T-helper 2 cell treated with Interferon-gamma antibody and Interleukin-4, amounts not matched to agents 100 ng/mL and 5 ng/mL, for 36 hours (primary cell): ENCODE results near the gene IGSF22. TPM values are rescaled to one million over a fixed set of nuclear protein-coding genes. Genes with fewer than 3 reads are reported as not detected.

Experiments
- intact Hi-C: fragments of 100-400 bp; cut with micrococcal nuclease; formaldehyde crosslinking; loops from one replicate; pipeline ENCODE4 v1.15.1; 2023
- total RNA-seq: library from RNA; stranded (reverse); gene quantifications from 2 replicates; pipeline ENCODE4 v1.2.3, GENCODE V29; 2022

The IGSF22 gene
- total RNA-seq = 0.05 and 0.48 TPM in 2 replicates

DNA sequence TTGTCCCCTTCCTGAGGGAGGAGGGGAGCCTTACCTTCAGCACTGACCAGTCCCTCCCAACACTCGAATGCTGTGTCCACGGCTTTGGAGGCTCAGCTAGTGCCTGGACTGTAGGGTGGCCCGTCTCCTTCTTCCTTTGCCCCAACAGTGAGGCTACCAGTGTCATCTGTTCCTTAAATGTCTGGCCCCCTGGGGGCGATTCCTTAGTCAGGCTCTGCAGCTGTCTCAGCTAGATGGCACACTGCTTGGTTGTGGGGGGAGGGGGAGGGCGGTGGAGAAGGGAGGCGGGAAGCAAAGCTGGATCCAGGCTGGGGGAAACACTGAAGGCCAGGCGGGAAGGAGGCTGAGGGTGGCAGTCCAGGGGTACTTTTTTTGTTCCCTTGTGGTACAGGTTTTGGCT lies at the start of gene IGSF22:
TSS of gene IGSF22 (minus strand) at position 149 of the 400 bp plus-strand sequence. CDS start 1,952 bp downstream, outside the sequence.
- intact Hi-C loops = loop anchor here (10.0 kb wide), 1 partner anchor 481 kb away; the partner anchor contains the start of gene SAA2

- intact Hi-C loops = loop anchor here (1.0 kb wide), 2 partner anchors 28 to 78 kb away; no protein-coding TSS in a partner anchor
Observed at GRCh38 chr11:18774801-18775200, 48.8 kb upstream of the IGSF22 start.

DNA sequence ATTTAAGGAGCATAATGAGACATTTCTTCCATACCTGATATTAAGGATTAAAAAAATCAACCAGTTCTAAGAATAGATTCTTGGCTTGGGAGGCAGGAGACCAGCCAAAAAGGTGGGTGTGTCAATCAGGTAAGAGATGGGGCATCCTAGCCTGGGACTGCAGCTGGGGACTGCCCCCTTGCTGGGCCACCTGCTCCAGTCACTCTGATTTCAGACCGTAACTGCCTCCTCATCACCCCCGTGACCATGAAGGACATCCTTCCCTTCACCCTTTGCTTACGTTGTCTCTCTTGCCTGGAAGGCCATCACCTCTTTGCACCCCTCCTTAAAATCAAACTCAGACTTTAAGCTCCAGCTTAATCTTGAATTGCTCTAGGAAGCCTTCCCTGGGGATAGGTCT lies 47.7 kb upstream of the IGSF22 start:
- intact Hi-C loops = no loop called here

GRCh38 chr11:18773104-18773503 lies 47.1 kb upstream of the IGSF22 start:
- intact Hi-C loops = no loop called here

- intact Hi-C loops = no loop called here
Observed at GRCh38 chr11:18772211-18772610, 46.2 kb upstream of the IGSF22 start.

DNA sequence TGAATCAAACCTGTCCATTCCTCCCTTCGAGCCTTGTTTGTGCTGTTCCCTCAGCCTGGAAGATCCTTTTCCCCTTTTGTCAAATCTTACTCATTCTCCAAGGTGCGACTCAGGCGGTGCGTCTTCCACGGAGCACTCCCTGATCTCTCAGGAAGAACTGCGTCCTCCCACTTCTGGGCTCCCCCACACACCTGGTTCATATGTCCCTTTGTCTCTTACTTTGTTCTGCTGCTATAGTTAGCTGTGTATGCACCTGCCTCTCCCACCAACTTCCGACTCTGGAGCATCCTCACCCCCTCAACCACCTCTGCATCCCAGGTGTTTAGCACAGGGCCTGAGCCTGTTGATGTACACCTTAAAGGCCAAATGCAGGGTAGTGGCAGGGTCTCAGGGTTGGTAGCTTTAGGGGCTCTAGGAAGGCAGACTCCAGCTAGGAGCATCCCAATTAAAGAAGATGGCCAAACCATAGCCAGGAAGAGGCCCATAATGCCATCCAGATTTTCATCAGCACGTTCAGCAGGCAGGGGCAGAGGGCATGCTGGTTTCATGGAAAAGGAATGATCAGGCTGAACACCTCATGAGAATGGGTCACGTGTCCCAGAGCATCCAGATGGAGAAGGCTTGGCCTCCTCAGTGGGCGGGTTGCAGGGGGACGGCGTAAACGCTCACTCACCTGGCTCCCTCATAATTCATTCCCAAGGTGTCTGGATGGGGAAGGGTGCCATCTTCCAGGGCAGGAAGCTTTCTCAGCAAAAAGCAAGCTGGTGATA lies 45.5 kb upstream of the IGSF22 start:
- intact Hi-C loops = no loop called here

GRCh38 chr11:18770479-18771125 lies 44.6 kb upstream of the IGSF22 start:
- intact Hi-C loops = no loop called here

GRCh38 chr11:18769802-18770456 lies 43.9 kb upstream of the IGSF22 start:
- intact Hi-C loops = loop anchor here (10.0 kb wide), 1 partner anchor 525 kb away; the partner anchor contains the start of gene SAA2

DNA sequence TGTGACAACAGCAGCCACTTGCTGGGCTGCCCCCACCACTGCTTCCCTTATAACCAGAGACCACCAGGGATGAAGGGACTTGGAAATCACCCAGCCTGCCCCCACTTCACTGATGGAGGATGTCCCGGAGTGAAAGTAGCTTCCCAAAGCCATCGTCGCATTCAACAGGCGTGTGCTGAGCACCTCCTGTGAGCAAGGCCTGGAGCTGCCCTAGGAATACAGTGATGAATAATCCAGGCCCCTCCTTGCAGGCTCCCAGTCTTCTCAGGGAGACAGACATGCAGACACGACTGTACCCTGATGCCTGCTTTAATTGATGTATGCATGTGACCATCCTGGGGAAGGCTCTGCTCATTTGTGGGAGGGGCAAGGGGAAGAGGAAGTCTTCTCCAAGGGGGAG lies 43.0 kb upstream of the IGSF22 start:
- intact Hi-C loops = loop anchor here (10.0 kb wide), 1 partner anchor 524 kb away; the partner anchor contains the start of gene SAA2

- intact Hi-C loops = loop anchor here (10.0 kb wide), 1 partner anchor 524 kb away; the partner anchor contains the start of gene SAA2
Observed at GRCh38 chr11:18768472-18768901, 42.5 kb upstream of the IGSF22 start.

DNA sequence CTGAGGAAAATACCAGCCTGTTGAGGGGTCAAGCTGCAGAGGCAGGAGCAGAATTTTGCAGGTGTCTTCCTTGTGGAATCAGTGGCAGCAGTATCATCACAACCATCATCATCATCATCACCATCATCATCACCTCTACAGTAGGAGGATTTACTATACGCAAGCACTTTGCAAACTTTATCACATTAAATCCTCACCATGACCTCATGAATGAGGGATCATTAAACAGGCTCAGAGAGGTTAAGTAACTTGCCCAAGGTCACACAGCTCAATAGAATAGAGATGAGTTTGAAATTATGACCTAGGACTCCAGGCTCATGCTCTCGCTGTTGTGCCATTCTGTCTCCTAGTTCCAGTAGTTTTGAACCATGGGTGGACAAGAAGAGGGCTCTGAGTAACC lies 40.0 kb upstream of the IGSF22 start:
- intact Hi-C loops = loop anchor here (10.0 kb wide), 1 partner anchor 521 kb away; the partner anchor contains the start of gene SAA2

GRCh38 chr11:18765554-18765953 lies 39.6 kb upstream of the IGSF22 start:
- intact Hi-C loops = loop anchor here (10.0 kb wide), 1 partner anchor 521 kb away; the partner anchor contains the start of gene SAA2

DNA sequence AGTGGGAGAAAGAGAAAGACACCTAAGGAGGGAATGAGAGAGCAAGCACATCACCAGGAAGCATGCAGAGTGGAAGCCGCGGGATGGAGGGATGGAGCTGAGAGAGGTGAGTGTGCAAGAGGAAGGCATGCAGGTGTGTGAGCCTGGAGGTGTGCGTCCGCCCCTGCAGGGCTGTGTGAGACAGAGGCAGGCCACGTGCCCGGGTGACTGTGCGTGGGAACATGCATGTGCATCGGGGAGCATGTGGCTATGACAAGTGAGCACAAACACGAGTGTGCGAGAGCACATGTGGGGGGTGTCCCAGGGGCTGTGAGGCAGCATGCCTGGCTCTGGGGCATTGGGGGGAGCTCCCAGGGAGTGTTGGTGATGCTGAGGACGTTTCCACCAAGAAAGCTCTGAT lies 35.8 kb upstream of the IGSF22 start:
- intact Hi-C loops = loop anchor here (5.0 to 10.0 kb wide), 2 partner anchors 517 to 644 kb away; partner anchors contain the start of gene SAA2

DNA sequence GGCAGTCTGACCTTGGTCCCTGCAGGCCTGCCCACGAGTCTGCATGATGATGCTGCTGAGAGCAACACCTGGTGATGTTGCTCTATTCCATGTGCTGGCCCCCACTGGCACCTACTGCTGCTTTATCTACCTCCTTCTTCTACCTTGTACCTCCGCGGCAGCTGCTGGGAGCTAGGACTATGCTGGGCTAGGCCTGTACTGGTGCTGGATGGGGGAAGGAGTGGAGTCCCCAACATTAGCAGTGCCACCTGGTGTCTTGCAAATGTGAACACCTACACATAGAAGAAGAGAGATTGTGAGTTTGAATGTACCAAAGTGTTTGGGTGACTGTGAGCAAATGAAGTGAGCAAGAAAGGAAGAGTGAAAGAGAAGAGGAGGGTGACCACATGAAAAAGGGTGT lies 35.2 kb upstream of the IGSF22 start:
- intact Hi-C loops = loop anchor here (5.0 to 10.0 kb wide), 2 partner anchors 516 to 644 kb away; partner anchors contain the start of gene SAA2

DNA sequence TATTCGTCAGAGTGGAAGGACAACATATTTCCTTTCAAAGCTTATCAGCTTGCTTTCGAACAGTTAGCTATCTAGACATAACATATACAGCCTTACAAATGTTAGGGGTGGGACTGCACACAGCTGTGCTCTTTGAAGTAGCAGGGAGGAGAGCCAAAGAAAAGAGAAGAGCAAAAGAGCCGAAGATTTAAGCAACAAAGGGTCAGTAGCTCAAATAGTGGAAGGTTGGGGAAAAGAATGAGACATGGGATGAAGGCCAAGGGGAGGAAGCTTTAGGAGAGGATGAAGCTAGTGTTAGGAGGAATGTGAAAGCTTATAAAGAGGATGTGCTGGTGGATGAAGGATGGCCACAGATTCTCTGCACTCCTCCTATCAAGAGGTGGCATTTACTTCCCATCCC lies 31.8 kb upstream of the IGSF22 start:
- intact Hi-C loops = no loop called here

DNA sequence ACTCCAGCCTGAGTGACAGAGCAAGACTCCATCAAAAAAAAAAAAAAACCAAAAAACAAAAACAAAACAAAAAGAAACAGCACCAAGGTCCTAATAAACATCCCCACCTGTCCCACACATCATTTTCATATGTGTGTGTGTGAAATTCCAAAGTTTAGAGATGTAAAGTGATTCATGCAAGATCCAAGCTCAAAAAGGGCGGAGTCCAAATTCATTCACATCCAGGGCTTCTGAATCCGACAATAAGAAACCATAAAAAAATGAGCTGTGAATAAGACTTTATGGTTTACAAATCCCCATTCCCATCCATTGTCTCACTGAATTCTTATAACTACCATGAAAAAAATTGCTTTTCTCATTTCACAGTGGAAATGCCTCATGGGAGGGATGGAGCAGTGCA lies 30.9 kb upstream of the IGSF22 start:
- intact Hi-C loops = no loop called here

DNA sequence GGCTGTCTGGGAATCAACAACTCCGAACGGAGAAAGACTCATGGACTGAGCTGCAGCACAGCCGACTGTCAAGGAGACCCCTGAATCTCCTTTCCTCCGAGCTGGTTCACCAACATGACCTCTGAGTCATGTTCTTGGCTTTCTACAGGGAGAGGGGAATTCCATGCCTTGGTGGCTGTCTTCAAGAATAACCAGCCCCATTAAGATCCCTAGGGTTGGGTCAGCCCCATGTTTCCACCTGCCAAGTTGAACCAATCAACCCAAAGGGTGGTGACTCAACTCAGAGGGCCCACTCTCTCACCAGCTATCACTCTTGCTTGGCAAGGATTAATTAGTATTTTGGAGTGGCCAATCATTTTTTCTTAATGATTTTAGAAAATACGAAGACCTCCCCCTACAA lies 28.3 kb upstream of the IGSF22 start:
- intact Hi-C loops = no loop called here

DNA sequence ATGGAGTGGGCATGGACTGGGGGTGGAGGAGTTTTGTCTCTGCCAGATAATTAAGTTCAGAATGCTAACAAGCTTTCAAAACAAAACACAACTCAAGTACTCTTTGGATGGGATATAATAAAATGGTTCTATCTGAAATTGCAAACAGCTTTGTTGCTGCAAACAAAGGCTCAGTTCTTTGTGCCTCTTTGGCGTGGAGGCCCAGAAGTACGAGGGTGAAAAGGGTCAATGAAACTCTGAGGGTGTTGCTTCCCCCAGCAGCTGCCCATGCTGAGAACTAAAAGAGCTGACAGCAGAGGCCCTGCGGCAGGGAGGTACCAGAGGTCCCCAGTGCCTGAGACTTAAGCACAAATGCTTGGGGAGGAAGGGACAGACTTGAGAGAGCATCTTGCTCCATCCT lies 26.5 kb upstream of the IGSF22 start:
- intact Hi-C loops = no loop called here

GRCh38 chr11:18750944-18751343 lies 25.0 kb upstream of the IGSF22 start:
- intact Hi-C loops = no loop called here

GRCh38 chr11:18749681-18750319 lies 23.8 kb upstream of the IGSF22 start:
- intact Hi-C loops = no loop called here

DNA sequence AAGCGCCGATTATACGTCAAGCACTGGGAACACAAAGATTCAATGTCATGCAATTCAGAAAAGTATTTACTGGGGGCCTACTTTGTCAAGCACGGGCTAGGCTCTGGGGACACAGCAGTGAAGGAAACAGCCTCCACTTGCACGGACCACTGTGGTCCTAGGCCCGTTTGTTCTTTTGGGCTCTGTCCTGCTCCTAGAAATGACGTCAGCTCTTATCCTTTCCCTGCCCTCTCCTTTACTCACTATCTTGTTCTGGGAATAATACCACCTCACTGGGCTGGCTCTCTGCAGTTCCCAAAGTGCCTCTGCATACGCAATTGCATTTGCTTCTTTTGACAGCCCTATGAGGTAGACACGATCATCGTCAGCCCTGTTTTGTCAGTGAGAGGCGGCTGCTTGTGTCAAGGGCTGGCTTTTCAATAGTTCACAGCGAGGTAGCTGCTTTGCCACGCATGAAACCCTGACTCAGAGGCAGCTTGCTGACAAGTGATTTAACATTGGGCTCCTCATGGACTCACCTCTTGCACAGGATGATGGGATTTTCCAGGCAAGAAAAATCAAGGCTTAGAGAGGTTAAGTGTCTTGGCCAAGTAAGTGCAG lies 22.9 kb upstream of the IGSF22 start:
- intact Hi-C loops = no loop called here
